ENCODE results near the gene KIAA1671. TPM values are rescaled to one million over a fixed set of nuclear protein-coding genes. Genes with fewer than 3 reads are reported as not detected.

The KIAA1671 gene
- polyA plus RNA-seq, 1 of the 3 experiments (the other 2 are of a cell fraction) = 7.4 TPM

DNA sequence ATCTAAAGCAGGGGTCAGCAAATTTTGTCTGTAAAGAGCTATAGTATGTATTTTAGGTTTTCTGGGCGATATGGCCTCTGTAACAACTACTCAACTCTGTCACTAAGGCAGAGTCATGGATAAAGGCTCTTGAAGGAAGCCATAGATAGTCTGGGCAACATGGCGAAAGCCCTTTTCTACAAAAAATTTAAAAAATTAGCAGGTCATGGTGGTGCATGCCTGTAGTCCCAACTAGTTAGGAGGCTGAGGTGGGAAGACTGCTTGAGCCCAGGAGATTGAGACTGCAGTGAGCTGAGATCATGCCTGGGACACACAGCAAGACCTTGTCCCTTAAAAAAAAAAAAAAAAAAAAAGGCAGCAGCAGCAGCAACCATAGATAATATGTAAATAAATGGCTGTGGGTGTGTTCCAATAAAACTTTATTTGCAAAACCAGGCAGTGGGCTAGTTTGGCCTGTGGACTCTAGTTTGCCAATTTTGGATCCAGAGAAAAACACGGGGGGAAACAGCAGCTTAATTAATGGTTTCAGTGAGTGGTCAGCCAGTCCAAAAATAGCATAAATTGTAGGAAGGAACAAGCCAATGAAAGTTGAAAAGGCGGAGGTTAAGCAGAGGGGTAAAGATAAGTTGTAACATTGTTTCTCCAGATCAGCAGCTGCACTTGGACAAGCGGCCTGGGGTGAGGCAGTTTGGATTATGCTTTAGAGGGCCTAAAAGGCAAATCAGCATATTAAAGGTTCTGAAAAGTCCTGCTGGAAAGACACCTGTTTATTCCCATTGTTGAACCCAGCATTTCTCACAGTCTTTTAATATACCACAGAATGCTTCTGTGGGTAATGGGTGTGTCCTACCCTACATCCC lies 62.6 kb downstream of the KIAA1671 start (continued):
- TF ChIP-seq ZBTB33 (IDR thresholded peaks at IDR 0.05; ENCODE audit: borderline replicate concordance, low read depth) = no peak
- TF ChIP-seq, protein P1, sequence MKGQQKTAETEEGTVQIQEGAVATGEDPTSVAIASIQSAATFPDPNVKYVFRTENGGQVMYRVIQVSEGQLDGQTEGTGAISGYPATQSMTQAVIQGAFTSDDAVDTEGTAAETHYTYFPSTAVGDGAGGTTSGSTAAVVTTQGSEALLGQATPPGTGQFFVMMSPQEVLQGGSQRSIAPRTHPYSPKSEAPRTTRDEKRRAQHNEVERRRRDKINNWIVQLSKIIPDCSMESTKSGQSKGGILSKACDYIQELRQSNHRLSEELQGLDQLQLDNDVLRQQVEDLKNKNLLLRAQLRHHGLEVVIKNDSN (IDR thresholded peaks at IDR 0.05; ENCODE audit: borderline replicate concordance, low read depth) = no peak

- peaks cover 0 to 3% of the 10 kb centered on the region in 2 experiments for H3K36me3 ChIP-seq (replicated peaks in 1 of 2; ENCODE audit: control insufficient read depth in 1 of 2, insufficient read depth in 2 of 2, low read length in 1 of 2)
- H3K27me3 ChIP-seq (ENCODE audit: insufficient read depth) = no peaks in the 10 kb centered on the region
- H3F3A ChIP-seq (replicated peaks; ENCODE audit: insufficient read depth) = no peaks in the 10 kb centered on the region
- H3K4me1 ChIP-seq (ENCODE audit: control insufficient read depth in 1 of 2, insufficient read depth in 2 of 2, low read depth in 1 of 2, low read length in 1 of 2) = peaks cover 5 to 10% of the 10 kb centered on the region in 2 experiments; a peak in 2 of 4 replicates
- TF ChIP-seq FOXM1 (IDR thresholded peaks at IDR 0.05; ENCODE audit: low read depth) = no peak
- TF ChIP-seq EP300 (IDR thresholded peaks at IDR 0.05; ENCODE audit: borderline replicate concordance in 1 of 2, low read depth in 1 of 2, low read length in 1 of 2) = no peak
- TF ChIP-seq GATA2 (CRISPR knock-in tag; IDR thresholded peaks at IDR 0.05) = no peak
- no peaks in the 10 kb centered on the region for H3K9me2 ChIP-seq
- H3K27ac ChIP-seq (ENCODE audit: low read depth in 2 of 2, low read length in 1 of 2) = no peak overlapping the region
- H3K9me3 ChIP-seq = no peaks in the 10 kb centered on the region
- POLR2A ChIA-PET = no interaction called here
- 94% methylated on average over 7 of the region's 7 CpGs for WGBS (ENCODE audit: low lambda C conversion rate)
- no peak overlapping the region for H2AFZ ChIP-seq (ENCODE audit: low read depth)
- H4K20me1 ChIP-seq (ENCODE audit: insufficient read depth) = no peaks in the 10 kb centered on the region
- no peak overlapping the region for H3K4me3 ChIP-seq (ENCODE audit: low read depth in 2 of 2, low read length in 1 of 2)
- H3K79me2 ChIP-seq (ENCODE audit: insufficient read depth) = 0 out of 2 replicates have a peak, but pooled peaks cover 9% of the 10 kb centered on the region
- no peak overlapping the region for H3K9ac ChIP-seq
- no peak for DNase-seq
- H3K4me2 ChIP-seq = no peak overlapping the region
- CTCF ChIA-PET = interaction anchor here (0.8 to 3.6 kb wide), 2 partner anchors 11 to 41 kb away, joined by 3 to 13 read pairs; no protein-coding TSS in a partner anchor
These were observed 63.8 kb downstream of the KIAA1671 start for GRCh38 chr22:25016311-25016710.

- TF ChIP-seq PBX3 (IDR thresholded peaks at IDR 0.05) = no peak
- no peak for TF ChIP-seq RXRA (IDR thresholded peaks at IDR 0.05; ENCODE audit: borderline replicate concordance, low read depth)
- H2AFZ ChIP-seq (ENCODE audit: low read depth) = no peak overlapping the region
- H3K9me2 ChIP-seq = no peaks in the 10 kb centered on the region
- POLR2A ChIA-PET = no interaction called here
- peaks cover 5 to 10% of the 10 kb centered on the region in 2 experiments; a peak in 2 of 4 replicates for H3K4me1 ChIP-seq (ENCODE audit: control insufficient read depth in 1 of 2, insufficient read depth in 2 of 2, low read depth in 1 of 2, low read length in 1 of 2)
- WGBS (ENCODE audit: low lambda C conversion rate) = 90% methylated on average over 8 of the region's 8 CpGs
- no peak overlapping the region for H3K4me2 ChIP-seq
- no peak overlapping the region for H3K4me3 ChIP-seq (ENCODE audit: low read depth in 2 of 2, low read length in 1 of 2)
- H3K79me2 ChIP-seq (ENCODE audit: insufficient read depth) = 0 out of 2 replicates have a peak, but pooled peaks cover 4% of the 10 kb centered on the region
- H3K36me3 ChIP-seq (replicated peaks in 1 of 2; ENCODE audit: control insufficient read depth in 1 of 2, insufficient read depth in 2 of 2, low read length in 1 of 2) = peaks cover 0 to 3% of the 10 kb centered on the region in 2 experiments
- H3K9me3 ChIP-seq = no peaks in the 10 kb centered on the region
- no peak overlapping the region for H3K9ac ChIP-seq
- DNase-seq = no peak
- H3K27me3 ChIP-seq (ENCODE audit: insufficient read depth) = no peaks in the 10 kb centered on the region
- CTCF ChIA-PET = interaction anchor here (1.1 kb wide), 1 partner anchor 39 kb away, joined by 3 read pairs; no protein-coding TSS in a partner anchor
- H4K20me1 ChIP-seq (ENCODE audit: insufficient read depth) = no peaks in the 10 kb centered on the region
- H3F3A ChIP-seq (replicated peaks; ENCODE audit: insufficient read depth) = no peaks in the 10 kb centered on the region
- no peak overlapping the region for H3K27ac ChIP-seq (ENCODE audit: low read depth in 2 of 2, low read length in 1 of 2)
These were observed 65.5 kb downstream of the KIAA1671 start for GRCh38 chr22:25018009-25018408.
